Fibroblast of pulmonary artery (primary cell): ENCODE data around the gene MSRB2.

Source experiments
- DNase-seq: peaks from one replicate; pipeline ENCODE4 v3.0.0-alpha.2; 2010; ENCODE audit warnings: low read depth
- H3K4me3 ChIP-seq: replicated peaks from 2 replicates; pipeline ENCODE4 v1.5.1; 2011; ENCODE audit warnings: low read depth, mild to moderate bottlenecking, control low read depth, low read length, moderate library complexity
- CTCF ChIP-seq: IDR thresholded peaks from 2 replicates; pipeline ENCODE4 v1.5.1; 2011; ENCODE audit warnings: mild to moderate bottlenecking, control low read depth, low read length, inconsistent platforms; ENCODE audit errors: missing control alignments

MSRB2 gene

DNA sequence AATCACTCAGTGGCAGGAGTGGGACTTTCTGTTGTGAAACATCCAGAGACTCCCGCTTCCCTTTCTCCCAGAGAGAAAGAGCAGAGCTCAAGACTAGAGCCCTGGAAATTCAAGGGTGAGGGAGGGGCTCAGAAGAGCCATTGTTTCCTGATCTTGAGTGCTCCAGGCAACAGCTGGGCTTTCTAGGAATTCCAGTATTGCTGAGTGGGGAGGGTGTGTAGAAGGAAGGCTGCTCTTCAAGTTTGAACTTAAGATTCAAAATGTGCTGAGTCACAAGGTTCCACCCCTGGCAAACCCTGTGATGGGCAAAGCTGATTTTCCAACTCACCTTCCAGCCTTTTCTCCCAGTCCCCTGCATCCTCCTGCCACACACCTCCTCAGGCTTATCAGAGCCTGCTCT, 42.3 kb upstream of the MSRB2 start:
- no peak for TF ChIP-seq CTCF
- H3K4me3 ChIP-seq, result no peak overlapping the region
- peak; percentile 75 for DNase-seq

DNA sequence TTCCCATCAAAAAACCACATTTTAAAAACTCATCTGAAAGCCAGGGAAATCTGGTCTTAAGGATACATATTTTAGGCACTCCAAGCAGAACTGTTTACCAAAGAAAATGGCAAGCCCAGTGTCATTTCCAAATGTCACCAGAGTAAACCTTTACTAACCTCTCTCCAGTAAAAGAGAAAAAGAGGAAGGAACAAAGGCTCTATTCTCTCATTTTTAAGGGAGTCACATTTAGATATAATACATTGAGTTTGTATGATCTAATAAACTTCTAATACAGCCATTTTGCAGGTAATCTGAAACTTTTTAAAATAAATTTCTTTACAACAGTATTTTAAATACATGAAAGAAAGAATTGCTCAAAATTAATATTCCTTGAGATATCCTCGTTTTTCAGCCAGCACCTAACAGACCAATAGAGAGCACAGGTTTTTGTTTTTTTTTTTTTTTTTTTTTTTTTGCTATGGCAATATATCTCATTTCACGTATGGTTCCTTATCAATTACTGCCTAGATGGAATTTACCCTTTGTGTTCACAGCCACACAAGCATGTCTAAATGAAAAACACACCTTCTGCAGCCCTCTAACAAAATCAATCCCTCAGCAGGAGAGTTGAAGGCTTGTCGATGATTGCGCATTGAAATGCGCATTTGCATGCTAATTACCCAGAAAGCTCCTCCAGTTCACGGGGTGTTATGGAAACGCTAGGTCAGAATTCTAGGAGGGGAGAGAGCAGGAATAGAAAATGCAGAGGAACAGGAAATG, 39.8 kb upstream of the MSRB2 start:
- no peak for DNase-seq

DNA sequence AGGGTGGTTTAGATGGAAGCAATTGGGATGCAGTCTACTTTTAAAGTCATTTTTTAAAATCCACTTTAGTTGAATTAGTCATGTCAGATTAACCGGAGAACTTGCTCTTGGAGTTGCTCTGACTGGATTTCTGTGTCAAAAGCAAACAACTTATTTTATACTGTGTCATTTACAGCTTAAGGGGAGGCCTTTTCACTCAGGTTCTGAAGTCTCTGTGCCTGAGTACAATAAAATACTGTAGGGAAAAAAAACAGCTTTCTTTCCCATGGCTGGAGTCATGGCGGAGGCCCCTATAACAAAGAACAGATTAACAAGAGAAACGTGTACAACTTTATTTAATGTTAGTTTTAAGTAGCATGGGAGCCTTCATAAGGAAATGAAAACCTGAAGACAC, 39.2 kb upstream of the MSRB2 start:
- TF ChIP-seq CTCF, result no peak
- no peak overlapping the region for H3K4me3 ChIP-seq
- no peak for DNase-seq

More for the DNA sequence above, 39.8 kb upstream of the MSRB2 start:
- H3K4me3 ChIP-seq, result no peak overlapping the region
- TF ChIP-seq CTCF, result no peak

GRCh38 chr10:23058366-23058765, 37.0 kb upstream of the MSRB2 start:
- no peak overlapping the region for H3K4me3 ChIP-seq
- TF ChIP-seq CTCF, result no peak
- DNase-seq, result no peak

DNA sequence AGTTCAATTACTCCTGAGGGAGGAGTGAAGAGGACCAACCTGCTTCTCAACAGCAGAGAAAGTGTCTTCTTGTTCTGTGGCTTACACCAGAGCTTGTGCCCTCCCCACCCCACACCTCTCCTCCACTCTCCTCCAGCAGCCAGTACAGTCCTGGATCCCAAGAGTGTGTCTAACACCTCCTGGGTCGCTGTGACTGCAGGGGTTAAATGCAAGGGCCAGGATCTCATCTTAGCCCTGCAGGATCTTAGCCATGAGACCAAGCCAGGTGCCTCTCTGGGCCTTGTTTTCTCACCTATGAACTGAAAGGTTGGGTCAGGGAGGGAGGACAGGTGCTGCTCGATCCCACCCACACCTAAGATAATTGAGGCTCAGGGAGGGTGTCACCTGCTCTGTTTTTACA, 34.5 kb upstream of the MSRB2 start:
- H3K4me3 ChIP-seq, result no peak overlapping the region
- DNase-seq, result no peak
- TF ChIP-seq CTCF, result no peak

GRCh38 chr10:23063045-23063972, 32.1 kb upstream of the MSRB2 start:
- no peak for TF ChIP-seq CTCF
- H3K4me3 ChIP-seq, result no peak overlapping the region

More at GRCh38 chr10:23063045-23063972, 32.1 kb upstream of the MSRB2 start:
- DNase-seq, result peak; percentile 38
